T-helper 22 cell (primary cell): ENCODE data around the gene NTM.
"Not testable (repeated sequence)": the region's sequence is repeated elsewhere in the genome, so short reads cannot be mapped to it uniquely, and the experiment has no call there.

Experiments
- DNase-seq: peaks from one replicate; pipeline ENCODE4 v3.0.0-alpha.2; 2020; ENCODE audit warnings: low read depth

The NTM gene

GRCh38 chr11:131422029-131422428, 51.6 kb downstream of the NTM start:
- DNase-seq: no peak

GRCh38 chr11:131422496-131422895, 52.1 kb downstream of the NTM start:
- DNase-seq: no peak

- DNase-seq: no peak
These were observed 53.3 kb downstream of the NTM start for GRCh38 chr11:131423688-131424087.

GRCh38 chr11:131424257-131424876, 54.0 kb downstream of the NTM start:
- DNase-seq: not testable (repeated sequence)

- DNase-seq: no peak
These were observed 54.9 kb downstream of the NTM start for GRCh38 chr11:131425285-131425684.

GRCh38 chr11:131428853-131429252, 58.4 kb downstream of the NTM start:
- no peak for DNase-seq

- DNase-seq: no peak
These were observed 60.2 kb downstream of the NTM start for GRCh38 chr11:131430473-131431208.

- no peak for DNase-seq
These were observed 70.8 kb downstream of the NTM start for GRCh38 chr11:131441051-131441810.

GRCh38 chr11:131446590-131447275, 76.3 kb downstream of the NTM start:
- DNase-seq: no peak

GRCh38 chr11:131447277-131447815, 76.9 kb downstream of the NTM start:
- DNase-seq: no peak

- DNase-seq: no peak
These were observed 77.5 kb downstream of the NTM start for GRCh38 chr11:131447898-131448297.

- DNase-seq: no peak
These were observed 78.9 kb downstream of the NTM start for GRCh38 chr11:131449036-131450019.

- DNase-seq: no peak
These were observed 84.1 kb downstream of the NTM start for GRCh38 chr11:131454490-131454889.

GRCh38 chr11:131454989-131455388, 84.6 kb downstream of the NTM start:
- no peak for DNase-seq

GRCh38 chr11:131455843-131456704, 85.7 kb downstream of the NTM start:
- DNase-seq: no peak

- no peak for DNase-seq
These were observed 86.7 kb downstream of the NTM start for GRCh38 chr11:131457163-131457562.

- no peak for DNase-seq
These were observed 88.0 kb downstream of the NTM start for GRCh38 chr11:131458421-131458820.

GRCh38 chr11:131460931-131461330, 90.5 kb downstream of the NTM start:
- DNase-seq: no peak

GRCh38 chr11:131462622-131463021, 92.2 kb downstream of the NTM start:
- no peak for DNase-seq

- no peak for DNase-seq
These were observed 92.7 kb downstream of the NTM start for GRCh38 chr11:131463162-131463561.
